ENCODE measurements around the gene PALM.
A peak's percentile ranks its signal among the peaks of the same experiment; 100 is the strongest.

The PALM gene

GRCh38 chr19:732148-733069, 23.7 kb downstream of the PALM start:
- DNase-seq, result no peak

- DNase-seq, result no peak
Measured at GRCh38 chr19:734716-735115, 26.0 kb downstream of the PALM start.

- no peak for DNase-seq
Measured at GRCh38 chr19:736125-736524, 27.4 kb downstream of the PALM start.

GRCh38 chr19:737591-738093, 28.9 kb downstream of the PALM start:
- peak; percentile 57 for DNase-seq

- no peak for DNase-seq
Measured at GRCh38 chr19:738509-739128, 29.9 kb downstream of the PALM start.

GRCh38 chr19:739998-740715, 31.4 kb downstream of the PALM start:
- peak; percentile 15 for DNase-seq

- peak; percentile 18 for DNase-seq
Measured at GRCh38 chr19:740816-741505, 32.2 kb downstream of the PALM start.

GRCh38 chr19:741506-742131, 32.9 kb downstream of the PALM start:
- DNase-seq, result peak; percentile 18

GRCh38 chr19:742540-743075, 33.9 kb downstream of the PALM start:
- peak; percentile 15 for DNase-seq

GRCh38 chr19:743168-743687, 34.5 kb downstream of the PALM start:
- DNase-seq, result peak; percentile 81

- DNase-seq, result peak; percentile 33
Measured at GRCh38 chr19:745138-745537, 36.4 kb downstream of the PALM start.

GRCh38 chr19:746208-746819, 37.6 kb downstream of the PALM start:
- DNase-seq, result peak; percentile 16

- peak; percentile 17 for DNase-seq
Measured at GRCh38 chr19:746956-747355, 38.2 kb downstream of the PALM start.

- DNase-seq, result peak; percentile 19
Measured at GRCh38 chr19:747432-748273, 38.9 kb downstream of the PALM start.

- peak; percentile 21 for DNase-seq
Measured at GRCh38 chr19:748274-748598, 39.5 kb downstream of the PALM start.

GRCh38 chr19:749811-750210, 41.1 kb downstream of the PALM start:
- peak; percentile 17 for DNase-seq

- DNase-seq, result peak; percentile 22
Measured at GRCh38 chr19:750640-751423, 42.1 kb downstream of the PALM start, which contains the start of gene MISP. TSS of gene MISP (plus strand) at chr19:751112. CDS start at chr19:756947, 5,835 bp downstream.

GRCh38 chr19:751501-752341, 43.0 kb downstream of the PALM start:
- DNase-seq, result peak; percentile 28
